OCI-LY1 (cell line): Measurements from ENCODE around the gene LPO.

Source experiments
- H2AFZ ChIP-seq: fragments of 200-600 bp; sonication (generic), shearing (Covaris generic); 2 replicates; pipeline ENCODE4 v1.6.0; 2014; ENCODE audit warnings: antibody characterized with exemption, mild to moderate bottlenecking, low read length
- H3F3A ChIP-seq: fragments of 200-600 bp; sonication (generic), shearing (Covaris generic); 2 replicates; pipeline ENCODE4 v1.6.0; 2014; ENCODE audit warnings: mild to moderate bottlenecking, antibody characterized with exemption, low read length, moderate library complexity; ENCODE audit not compliant: insufficient read depth
- H3K27ac ChIP-seq: fragments of 200-600 bp; sonication (generic); 2 replicates; pipeline ENCODE4 v1.5.1; 2014; ENCODE audit warnings: low read length, mixed run types, mild to moderate bottlenecking, low read depth; ENCODE audit not compliant: poor library complexity, severe bottlenecking
- H3K27me3 ChIP-seq: fragments of 200-600 bp; sonication (generic); 2 replicates; pipeline ENCODE4 v1.6.0; 2014; ENCODE audit warnings: antibody characterized with exemption, mild to moderate bottlenecking, low read length, moderate library complexity; ENCODE audit not compliant: insufficient read depth
- H3K36me3 ChIP-seq: fragments of 200-600 bp; sonication (generic); 2 replicates; pipeline ENCODE4 v1.6.1; 2014; ENCODE audit warnings: mild to moderate bottlenecking, antibody characterized with exemption, low read length, moderate library complexity, mixed read lengths; ENCODE audit not compliant: insufficient read depth
- H3K4me1 ChIP-seq: fragments of 200-600 bp; sonication (generic); 2 replicates; pipeline ENCODE4 v1.5.1; 2014; ENCODE audit warnings: mild to moderate bottlenecking, low read length, moderate library complexity; ENCODE audit not compliant: insufficient read depth, severe bottlenecking
- H3K4me2 ChIP-seq: fragments of 200-600 bp; sonication (generic), shearing (Covaris generic); 2 replicates; pipeline ENCODE4 v1.6.1; 2014; ENCODE audit warnings: low read length
- H3K4me3 ChIP-seq: fragments of 200-600 bp; sonication (generic); 2 replicates; pipeline ENCODE4 v1.5.1; 2014; ENCODE audit warnings: low read length, low read depth, mild to moderate bottlenecking, mixed read lengths; ENCODE audit not compliant: poor library complexity, severe bottlenecking
- H3K79me2 ChIP-seq: fragments of 200-600 bp; shearing (Covaris generic); 2 replicates; pipeline ENCODE4 v1.6.1; 2016; ENCODE audit warnings: mixed run types, low read length, mixed read lengths; ENCODE audit not compliant: insufficient read depth
- H3K9ac ChIP-seq: fragments of 200-600 bp; sonication (generic), shearing (Covaris generic); 2 replicates; pipeline ENCODE4 v1.6.1; 2014; ENCODE audit warnings: mild to moderate bottlenecking, low read length, mixed read lengths
- H3K9me2 ChIP-seq: fragments of 200-600 bp; sonication (generic), shearing (Covaris generic); 2 replicates; pipeline ENCODE4 v1.6.1; 2014; ENCODE audit warnings: low read depth, mild to moderate bottlenecking, low read length, mixed read lengths
- H3K9me3 ChIP-seq: fragments of 200-600 bp; shearing (Covaris generic); 2 replicates; pipeline ENCODE4 v1.6.1; 2014; ENCODE audit warnings: low read length, mixed read lengths
- H4K20me1 ChIP-seq: fragments of 200-600 bp; sonication (generic), shearing (Covaris generic); 2 replicates; pipeline ENCODE4 v1.6.0; 2016; ENCODE audit warnings: mild to moderate bottlenecking, low read length; ENCODE audit not compliant: insufficient read depth
- EZH2 ChIP-seq: fragments of 200-600 bp; sonication (generic), shearing (Covaris generic); IDR thresholded peaks from 2 replicates; pipeline ENCODE4 v1.8.0; 2017; ENCODE audit warnings: borderline replicate concordance, mixed run types, mild to moderate bottlenecking, antibody characterized with exemption, low read length, moderate library complexity, mixed read lengths
- TF ChIP-seq, protein P1 (sequence below): fragments of 200-600 bp; sonication (generic), shearing (Covaris generic); IDR thresholded peaks from 2 replicates; pipeline ENCODE4 v1.5.1; 2017; ENCODE audit warnings: mild to moderate bottlenecking, antibody characterized with exemption, low read length, moderate library complexity, mixed read lengths

The LPO gene

DNA sequence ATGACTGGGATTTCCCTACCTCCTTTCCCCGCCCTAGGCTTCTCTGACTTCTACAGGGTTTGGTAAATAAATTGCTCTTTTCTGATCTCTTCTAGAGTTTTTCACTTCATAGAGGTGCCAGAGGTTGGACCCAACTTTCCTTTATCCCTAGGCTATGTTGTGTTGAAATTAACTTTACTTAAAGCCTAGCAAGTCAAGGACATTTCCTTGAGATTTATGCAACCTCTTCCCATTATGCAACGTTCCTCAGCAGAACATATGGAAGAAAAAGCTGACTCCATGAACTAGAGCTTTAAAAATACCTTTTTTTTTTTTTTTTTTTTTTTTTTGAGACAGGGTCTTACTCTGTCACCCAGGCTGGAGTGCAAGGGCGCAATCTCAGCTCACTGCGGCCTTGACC lies 26.9 kb downstream of the LPO start:
- no peaks in the 10 kb centered on the region for H4K20me1 ChIP-seq
- no peaks in the 10 kb centered on the region for H3K36me3 ChIP-seq
- no peak overlapping the region for H3K4me3 ChIP-seq
- no peaks in the 10 kb centered on the region for H3K79me2 ChIP-seq
- H3K9me3 ChIP-seq, result no peaks in the 10 kb centered on the region
- TF ChIP-seq EZH2, result no peak
- TF ChIP-seq, protein P1, sequence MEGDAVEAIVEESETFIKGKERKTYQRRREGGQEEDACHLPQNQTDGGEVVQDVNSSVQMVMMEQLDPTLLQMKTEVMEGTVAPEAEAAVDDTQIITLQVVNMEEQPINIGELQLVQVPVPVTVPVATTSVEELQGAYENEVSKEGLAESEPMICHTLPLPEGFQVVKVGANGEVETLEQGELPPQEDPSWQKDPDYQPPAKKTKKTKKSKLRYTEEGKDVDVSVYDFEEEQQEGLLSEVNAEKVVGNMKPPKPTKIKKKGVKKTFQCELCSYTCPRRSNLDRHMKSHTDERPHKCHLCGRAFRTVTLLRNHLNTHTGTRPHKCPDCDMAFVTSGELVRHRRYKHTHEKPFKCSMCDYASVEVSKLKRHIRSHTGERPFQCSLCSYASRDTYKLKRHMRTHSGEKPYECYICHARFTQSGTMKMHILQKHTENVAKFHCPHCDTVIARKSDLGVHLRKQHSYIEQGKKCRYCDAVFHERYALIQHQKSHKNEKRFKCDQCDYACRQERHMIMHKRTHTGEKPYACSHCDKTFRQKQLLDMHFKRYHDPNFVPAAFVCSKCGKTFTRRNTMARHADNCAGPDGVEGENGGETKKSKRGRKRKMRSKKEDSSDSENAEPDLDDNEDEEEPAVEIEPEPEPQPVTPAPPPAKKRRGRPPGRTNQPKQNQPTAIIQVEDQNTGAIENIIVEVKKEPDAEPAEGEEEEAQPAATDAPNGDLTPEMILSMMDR, result no peak
- H3K9me2 ChIP-seq, result no peaks in the 10 kb centered on the region
- no peaks in the 10 kb centered on the region for H3K4me1 ChIP-seq
- H3F3A ChIP-seq, result no peaks in the 10 kb centered on the region
- no peak overlapping the region for H2AFZ ChIP-seq
- no peak overlapping the region for H3K9ac ChIP-seq
- no peak overlapping the region for H3K4me2 ChIP-seq
- H3K27me3 ChIP-seq, result peaks cover 5% of the 10 kb centered on the region; the same call in 1 of the 2 replicates
- H3K27ac ChIP-seq, result no peak overlapping the region

DNA sequence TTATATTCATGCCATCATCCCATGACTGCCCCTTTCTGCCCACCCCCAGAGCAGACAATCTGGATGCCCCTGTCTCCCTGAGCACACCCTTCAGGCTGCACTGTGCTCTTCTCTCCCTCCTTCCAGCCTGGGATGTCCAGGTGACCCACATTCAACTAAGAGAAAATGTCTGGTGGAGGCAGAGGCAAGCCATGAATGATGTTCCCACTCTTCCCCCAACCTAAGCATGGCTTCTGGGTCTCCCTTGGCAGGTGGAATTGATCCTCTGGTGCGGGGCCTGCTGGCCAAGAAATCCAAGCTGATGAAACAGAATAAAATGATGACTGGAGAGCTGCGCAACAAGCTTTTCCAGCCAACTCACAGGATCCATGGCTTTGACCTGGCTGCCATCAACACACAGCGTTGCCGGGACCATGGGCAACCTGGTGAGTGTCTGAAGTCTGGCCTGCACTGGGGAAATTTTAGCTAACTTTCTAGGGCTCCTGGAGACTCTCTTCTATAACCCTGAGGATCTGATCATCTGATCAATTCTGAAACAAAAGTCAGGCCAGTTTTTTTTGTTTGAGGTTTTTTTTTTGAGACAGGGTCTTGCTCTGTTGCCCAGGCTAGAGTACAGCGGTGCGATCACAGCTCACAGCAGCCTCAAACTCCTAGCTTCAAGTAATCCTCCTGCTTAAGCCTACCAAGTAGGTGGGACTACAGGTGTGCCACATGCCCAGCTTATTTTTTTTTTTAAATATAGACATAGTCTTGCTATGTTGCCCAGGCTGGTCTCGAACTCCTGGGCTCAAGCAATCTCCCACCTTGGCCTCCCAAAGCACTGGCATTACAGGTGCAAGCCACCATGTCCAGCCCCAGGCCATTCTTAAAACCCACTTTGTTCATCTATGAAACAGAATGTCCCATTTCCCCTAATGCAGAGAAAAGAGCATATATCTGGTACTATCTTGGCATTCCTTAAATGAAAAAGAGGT lies 27.8 kb downstream of the LPO start:
- no peaks in the 10 kb centered on the region for H3F3A ChIP-seq
- TF ChIP-seq EZH2, result no peak
- TF ChIP-seq, protein P1, result no peak

DNA sequence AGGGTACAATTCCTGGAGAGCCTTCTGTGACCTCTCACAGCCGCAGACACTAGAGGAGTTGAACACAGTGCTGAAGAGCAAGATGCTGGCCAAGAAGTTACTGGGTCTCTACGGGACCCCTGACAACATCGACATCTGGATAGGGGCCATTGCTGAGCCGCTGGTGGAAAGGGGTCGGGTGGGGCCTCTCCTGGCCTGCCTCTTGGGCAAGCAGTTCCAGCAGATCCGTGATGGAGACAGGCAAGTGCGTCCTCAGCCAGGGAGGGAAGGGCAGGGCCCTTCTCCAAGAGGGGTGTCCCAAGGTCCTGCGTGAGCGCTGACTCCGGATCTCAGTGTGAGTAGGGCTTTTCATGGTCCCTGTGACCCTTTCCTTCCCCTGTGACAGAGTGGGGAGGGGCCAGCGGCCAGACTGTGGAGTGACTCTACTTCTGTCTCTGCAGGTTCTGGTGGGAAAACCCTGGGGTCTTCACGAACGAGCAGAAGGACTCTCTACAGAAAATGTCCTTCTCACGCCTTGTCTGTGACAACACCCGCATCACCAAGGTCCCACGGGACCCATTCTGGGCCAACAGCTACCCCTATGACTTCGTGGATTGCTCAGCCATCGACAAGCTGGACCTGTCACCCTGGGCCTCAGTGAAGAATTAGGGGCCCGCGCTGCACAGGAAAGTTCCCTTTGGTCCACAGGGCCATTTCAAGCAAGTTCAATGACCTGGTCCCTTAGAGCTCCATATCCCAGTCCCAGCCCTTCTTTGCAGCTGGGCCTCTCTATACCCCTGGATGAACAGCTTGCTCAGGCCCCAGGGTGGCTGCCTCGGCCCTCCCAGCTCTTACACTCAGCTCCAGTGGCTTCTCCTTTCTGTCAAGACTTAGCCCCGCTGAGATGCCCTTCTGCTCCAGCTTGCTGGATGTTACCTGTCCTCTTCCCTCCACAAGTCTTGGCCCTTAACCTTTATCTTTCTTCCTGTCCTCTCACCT lies 29.3 kb downstream of the LPO start:
- Histone ChIP-seq H3K4me3 (no peak overlapping the region), H3F3A (no peaks in the 10 kb centered on the region), H3K9me2 (no peaks in the 10 kb centered on the region), H3K4me2 (no peak overlapping the region), H3K9ac (no peak overlapping the region), H3K4me1 (no peaks in the 10 kb centered on the region), H3K27ac (no peak overlapping the region), H3K79me2 (no peaks in the 10 kb centered on the region), H3K27me3 (peaks cover 5% of the 10 kb centered on the region; the same call in 1 of the 2 replicates), H4K20me1 (no peaks in the 10 kb centered on the region), H3K9me3 (no peaks in the 10 kb centered on the region), H2AFZ (no peak overlapping the region), H3K36me3 (no peaks in the 10 kb centered on the region)
- no peak for TF ChIP-seq EZH2
- TF ChIP-seq, protein P1, result no peak

More for the DNA sequence above, 27.8 kb downstream of the LPO start:
- Histone ChIP-seq H3K4me2 (no peak overlapping the region), H3K27me3 (peaks cover 5% of the 10 kb centered on the region; the same call in 1 of the 2 replicates), H3K4me1 (no peaks in the 10 kb centered on the region), H3K79me2 (no peaks in the 10 kb centered on the region), H4K20me1 (no peaks in the 10 kb centered on the region), H3K9ac (no peak overlapping the region), H3K9me3 (no peaks in the 10 kb centered on the region), H3K36me3 (no peaks in the 10 kb centered on the region), H2AFZ (no peak overlapping the region), H3K9me2 (no peaks in the 10 kb centered on the region), H3K27ac (no peak overlapping the region), H3K4me3 (no peak overlapping the region)
